ENCODE measurements around the gene RUVBL2. TPM values are rescaled to one million over a fixed set of nuclear protein-coding genes. Genes with fewer than 3 reads are reported as not detected.

RUVBL2 gene
- total RNA-seq, 2 donors from 2014 or later = 54.1 to 151 TPM

DNA sequence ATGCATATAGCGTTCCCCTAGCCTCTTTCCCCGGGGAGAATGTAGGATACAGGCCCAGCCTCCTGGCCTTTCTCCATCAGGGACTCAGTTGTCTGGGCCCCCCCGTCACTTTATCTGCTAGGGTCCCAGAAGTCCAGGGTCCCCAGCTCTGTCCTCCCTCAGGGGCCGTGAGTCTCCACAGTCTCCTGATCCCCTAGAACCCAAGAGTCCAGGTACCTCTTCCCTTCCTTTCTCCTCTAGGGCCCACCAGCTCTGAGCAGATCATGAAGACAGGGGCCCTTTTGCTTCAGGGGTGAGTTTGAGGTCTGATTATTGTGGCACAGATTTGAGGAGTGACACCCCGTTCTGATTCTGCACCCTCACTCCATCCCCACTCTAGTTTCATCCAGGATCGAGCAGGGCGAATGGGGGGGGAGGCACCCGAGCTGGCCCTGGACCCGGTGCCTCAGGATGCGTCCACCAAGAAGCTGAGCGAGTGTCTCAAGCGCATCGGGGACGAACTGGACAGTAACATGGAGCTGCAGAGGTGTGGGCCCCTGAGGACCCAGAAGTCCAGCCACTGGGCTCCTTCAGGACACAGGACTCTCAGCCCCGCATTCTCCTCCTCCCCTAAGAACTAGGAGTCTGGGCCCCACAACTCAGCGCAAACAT lies 38.3 kb upstream of the RUVBL2 start:
- DNase-seq = peak; percentile 22

GRCh38 chr19:48958006-48958405 lies 35.7 kb upstream of the RUVBL2 start:
- intact Hi-C loops (cut with DNase I) = no loop called here
- no peak overlapping the region for H3K4me3 ChIP-seq
- DNase-seq = no peak
- H3K27ac ChIP-seq = no peak overlapping the region
- H3K4me1 ChIP-seq = peaks cover 7% of the 10 kb centered on the region
- no peaks in the 10 kb centered on the region for H3K36me3 ChIP-seq
- no peak for TF ChIP-seq CTCF (IDR thresholded peaks at IDR 0.05)
- no peak overlapping the region for H3K9ac ChIP-seq (ENCODE audit: low read depth in 2 of 2, low read length in 2 of 2)
- no peaks in the 10 kb centered on the region for H3K9me3 ChIP-seq
- no peaks in the 10 kb centered on the region for H3K27me3 ChIP-seq

More for the DNA sequence above, 38.3 kb upstream of the RUVBL2 start:
- intact Hi-C loops (cut with DNase I) = no loop called here
- peak overlapping the region; percentile 79 for H3K4me3 ChIP-seq
- H3K36me3 ChIP-seq = no peaks in the 10 kb centered on the region
- peak overlapping the region; percentile 70 for H3K27ac ChIP-seq
- peaks cover 7% of the 10 kb centered on the region for H3K4me1 ChIP-seq
- TF ChIP-seq CTCF (IDR thresholded peaks at IDR 0.05) = no peak
- no peaks in the 10 kb centered on the region for H3K27me3 ChIP-seq
- peak overlapping the region; percentile 96 to 97 for H3K9ac ChIP-seq (ENCODE audit: low read depth in 2 of 2, low read length in 2 of 2)
- no peaks in the 10 kb centered on the region for H3K9me3 ChIP-seq

GRCh38 chr19:48959341-48960239 lies 34.1 kb upstream of the RUVBL2 start:
- H3K9me3 ChIP-seq = no peaks in the 10 kb centered on the region
- H3K27ac ChIP-seq = peak overlapping the region; percentile 76
- H3K27me3 ChIP-seq = no peaks in the 10 kb centered on the region
- intact Hi-C loops (cut with DNase I) = loop anchor here (10.0 kb wide), 1 partner anchor 85 kb away; the partner anchor contains the start of gene PPP1R15A
- no peak overlapping the region for H3K9ac ChIP-seq (ENCODE audit: low read depth in 2 of 2, low read length in 2 of 2)
- no peaks in the 10 kb centered on the region for H3K36me3 ChIP-seq
- no peak overlapping the region for H3K4me3 ChIP-seq
- no peak for DNase-seq
- H3K4me1 ChIP-seq = peaks cover 7% of the 10 kb centered on the region
- no peak for TF ChIP-seq CTCF (IDR thresholded peaks at IDR 0.05)

DNA sequence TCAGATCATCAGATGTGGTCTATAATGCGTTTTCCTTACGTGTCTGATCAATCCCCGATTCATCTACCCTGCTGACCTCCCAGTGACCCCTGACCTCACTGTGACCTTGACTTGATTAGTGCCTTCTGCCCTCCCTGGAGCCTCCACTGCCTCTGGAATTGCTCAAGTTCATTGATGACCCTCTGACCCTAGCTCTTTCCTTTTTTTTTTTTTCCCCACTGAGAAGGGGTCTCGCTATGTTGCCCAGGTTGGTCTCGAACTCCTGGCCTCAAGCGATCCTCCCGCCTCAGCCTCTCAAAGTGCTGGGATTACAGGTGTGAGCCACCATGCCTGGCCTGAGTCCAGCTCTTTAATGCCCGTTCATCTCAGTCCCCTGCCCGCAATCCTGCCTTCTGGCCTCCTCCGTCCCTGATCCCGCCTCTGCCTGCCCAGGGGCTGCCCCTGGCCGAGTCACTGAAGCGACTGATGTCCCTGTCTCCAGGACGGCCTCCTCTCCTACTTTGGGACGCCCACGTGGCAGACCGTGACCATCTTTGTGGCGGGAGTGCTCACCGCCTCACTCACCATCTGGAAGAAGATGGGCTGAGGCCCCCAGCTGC lies 32.5 kb upstream of the RUVBL2 start:
- Histone ChIP-seq H3K27me3 (no peaks in the 10 kb centered on the region), H3K4me3 (no peak overlapping the region), H3K27ac (peak overlapping the region; percentile 76), H3K36me3 (no peaks in the 10 kb centered on the region), H3K9ac (ENCODE audit: low read depth in 2 of 2, low read length in 2 of 2) (peak overlapping the region; percentile 29 to 93), H3K9me3 (no peaks in the 10 kb centered on the region), H3K4me1 (no peaks in the 10 kb centered on the region)
- TF ChIP-seq CTCF (IDR thresholded peaks at IDR 0.05) = no peak
- no peak for DNase-seq
- intact Hi-C loops (cut with DNase I) = loop anchor here (10.0 kb wide), 1 partner anchor 86 kb away; the partner anchor contains the start of gene PPP1R15A

DNA sequence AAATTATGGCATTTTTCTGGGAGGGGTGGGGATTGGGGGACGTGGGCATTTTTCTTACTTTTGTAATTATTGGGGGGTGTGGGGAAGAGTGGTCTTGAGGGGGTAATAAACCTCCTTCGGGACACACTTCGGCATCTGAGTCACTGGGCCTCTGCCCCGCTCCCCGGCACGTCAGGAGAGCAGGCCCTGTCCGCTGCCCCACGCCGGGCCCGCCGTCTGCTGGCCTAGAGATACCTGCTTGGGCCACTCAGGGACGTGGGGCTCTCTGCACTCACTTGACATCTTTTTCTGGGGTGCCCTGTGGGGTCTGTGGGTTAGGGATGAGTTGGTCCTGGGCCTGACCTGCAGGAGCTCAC lies 32.0 kb upstream of the RUVBL2 start:
- Histone ChIP-seq H3K36me3 (no peaks in the 10 kb centered on the region), H3K27me3 (no peaks in the 10 kb centered on the region), H3K9ac (ENCODE audit: low read depth in 2 of 2, low read length in 2 of 2) (peak overlapping the region; percentile 70 to 93), H3K4me3 (no peak overlapping the region), H3K9me3 (no peaks in the 10 kb centered on the region), H3K27ac (peak overlapping the region; percentile 76), H3K4me1 (no peaks in the 10 kb centered on the region)
- intact Hi-C loops (cut with DNase I) = loop anchor here (10.0 kb wide), 1 partner anchor 87 kb away; the partner anchor contains the start of gene PPP1R15A
- no peak for DNase-seq
- no peak for TF ChIP-seq CTCF (IDR thresholded peaks at IDR 0.05)

All from colonic mucosa (tissue), 4 donors.